ENCODE results near the gene FAM3D.

The FAM3D gene

GRCh38 chr3:58623478-58623877, 43.1 kb downstream of the FAM3D start:
- TF ChIP-seq FOXP2 (optimal IDR thresholded peaks at IDR 0.05; ENCODE audit: borderline replicate concordance, extremely low read depth, extremely low read length, insufficient read depth) (no peak), SIN3A (IDR thresholded peaks at IDR 0.05; ENCODE audit: borderline replicate concordance, insufficient read depth, low read length) (no peak), TAF1 (IDR thresholded peaks at IDR 0.05; ENCODE audit: borderline replicate concordance, insufficient read depth, low read length) (no peak), REST (IDR thresholded peaks at IDR 0.05; ENCODE audit: insufficient read depth in 1 of 2, low read depth in 2 of 2, low read length in 2 of 2) (no peak), POLR2AphosphoS5 (IDR thresholded peaks at IDR 0.05; ENCODE audit: low read depth, low read length) (no peak)

DNA sequence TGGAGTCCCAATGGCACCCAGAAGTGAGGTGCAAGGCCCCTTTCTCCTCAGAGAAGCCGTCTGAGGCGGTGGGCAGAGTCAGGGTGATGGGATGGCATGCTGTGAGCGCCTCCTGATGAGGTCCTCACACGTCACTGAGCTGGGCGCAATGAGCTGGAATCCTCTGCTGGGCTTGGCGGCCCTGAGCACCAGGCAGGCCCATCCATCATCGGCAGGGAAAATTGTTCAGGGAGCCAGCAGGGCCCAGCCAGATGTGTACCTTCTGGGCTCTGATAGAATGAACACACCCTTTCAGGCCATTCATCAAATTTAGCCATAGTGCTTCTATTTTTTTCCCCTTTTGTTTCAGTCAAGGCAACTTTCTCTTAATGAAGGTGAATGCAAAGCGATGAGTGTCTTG, 43.7 kb downstream of the FAM3D start:
- TF ChIP-seq TAF1 (IDR thresholded peaks at IDR 0.05; ENCODE audit: borderline replicate concordance, insufficient read depth, low read length) = no peak
- TF ChIP-seq REST (IDR thresholded peaks at IDR 0.05; ENCODE audit: insufficient read depth in 1 of 2, low read depth in 2 of 2, low read length in 2 of 2) = no peak
- no peak for TF ChIP-seq SIN3A (IDR thresholded peaks at IDR 0.05; ENCODE audit: borderline replicate concordance, insufficient read depth, low read length)
- no peak for TF ChIP-seq FOXP2 (optimal IDR thresholded peaks at IDR 0.05; ENCODE audit: borderline replicate concordance, extremely low read depth, extremely low read length, insufficient read depth)
- TF ChIP-seq POLR2AphosphoS5 (IDR thresholded peaks at IDR 0.05; ENCODE audit: low read depth, low read length) = no peak

DNA sequence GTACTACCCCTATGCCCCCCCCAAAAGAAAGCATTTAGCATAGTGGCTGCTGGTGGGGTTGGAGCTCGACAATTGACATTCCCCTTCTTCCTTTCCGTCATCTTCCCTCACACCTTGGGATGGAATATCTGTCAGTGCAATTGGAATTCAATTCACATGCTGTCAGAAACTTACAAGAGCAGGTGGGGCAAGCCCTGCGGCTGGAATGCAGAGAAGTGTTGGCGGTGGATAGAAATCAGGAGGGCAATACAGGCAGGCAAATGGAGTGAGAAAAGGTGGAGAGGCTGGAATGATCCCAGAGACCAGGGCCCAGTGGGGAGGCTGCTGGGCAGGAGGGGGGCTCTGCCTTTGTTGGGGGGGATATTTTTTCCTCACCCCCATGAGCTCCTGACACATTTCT, 44.1 kb downstream of the FAM3D start:
- TF ChIP-seq POLR2AphosphoS5 (IDR thresholded peaks at IDR 0.05; ENCODE audit: low read depth, low read length) = no peak
- no peak for TF ChIP-seq REST (IDR thresholded peaks at IDR 0.05; ENCODE audit: insufficient read depth in 1 of 2, low read depth in 2 of 2, low read length in 2 of 2)
- TF ChIP-seq TAF1 (IDR thresholded peaks at IDR 0.05; ENCODE audit: borderline replicate concordance, insufficient read depth, low read length) = no peak
- TF ChIP-seq SIN3A (IDR thresholded peaks at IDR 0.05; ENCODE audit: borderline replicate concordance, insufficient read depth, low read length) = no peak
- no peak for TF ChIP-seq FOXP2 (optimal IDR thresholded peaks at IDR 0.05; ENCODE audit: borderline replicate concordance, extremely low read depth, extremely low read length, insufficient read depth)

GRCh38 chr3:58621086-58621830, 45.3 kb downstream of the FAM3D start:
- TF ChIP-seq FOXP2 (optimal IDR thresholded peaks at IDR 0.05; ENCODE audit: borderline replicate concordance, extremely low read depth, extremely low read length, insufficient read depth) = no peak
- no peak for TF ChIP-seq POLR2AphosphoS5 (IDR thresholded peaks at IDR 0.05; ENCODE audit: low read depth, low read length)
- TF ChIP-seq TAF1 (IDR thresholded peaks at IDR 0.05; ENCODE audit: borderline replicate concordance, insufficient read depth, low read length) = no peak
- TF ChIP-seq SIN3A (IDR thresholded peaks at IDR 0.05; ENCODE audit: borderline replicate concordance, insufficient read depth, low read length) = no peak
- TF ChIP-seq REST (IDR thresholded peaks at IDR 0.05; ENCODE audit: insufficient read depth in 1 of 2, low read depth in 2 of 2, low read length in 2 of 2) = no peak
